HG03521 (cell line): Measurements from ENCODE around the gene FAAP24.
"Not testable (repeated sequence)": the region's sequence is repeated elsewhere in the genome, so short reads cannot be mapped to it uniquely, and the experiment has no call there.

Source experiments
- ATAC-seq: cut with Tn5 transposase; IDR thresholded peaks from one replicate; pipeline ENCODE4 v1.9.1; 2021; ENCODE audit warnings: mild to moderate bottlenecking, moderate library complexity; ENCODE audit not compliant: unreplicated experiment

FAAP24 gene

GRCh38 chr19:32997716-32998355, 25.8 kb downstream of the FAAP24 start:
- no peak for ATAC-seq

GRCh38 chr19:32998722-32999121, 26.7 kb downstream of the FAAP24 start:
- no peak for ATAC-seq

GRCh38 chr19:33000510-33000909, 28.5 kb downstream of the FAAP24 start:
- ATAC-seq = no peak

GRCh38 chr19:33000910-33001309, 28.9 kb downstream of the FAAP24 start:
- ATAC-seq = no peak

- not testable (repeated sequence) for ATAC-seq
Observed at GRCh38 chr19:33002126-33002865, 30.3 kb downstream of the FAAP24 start.

DNA sequence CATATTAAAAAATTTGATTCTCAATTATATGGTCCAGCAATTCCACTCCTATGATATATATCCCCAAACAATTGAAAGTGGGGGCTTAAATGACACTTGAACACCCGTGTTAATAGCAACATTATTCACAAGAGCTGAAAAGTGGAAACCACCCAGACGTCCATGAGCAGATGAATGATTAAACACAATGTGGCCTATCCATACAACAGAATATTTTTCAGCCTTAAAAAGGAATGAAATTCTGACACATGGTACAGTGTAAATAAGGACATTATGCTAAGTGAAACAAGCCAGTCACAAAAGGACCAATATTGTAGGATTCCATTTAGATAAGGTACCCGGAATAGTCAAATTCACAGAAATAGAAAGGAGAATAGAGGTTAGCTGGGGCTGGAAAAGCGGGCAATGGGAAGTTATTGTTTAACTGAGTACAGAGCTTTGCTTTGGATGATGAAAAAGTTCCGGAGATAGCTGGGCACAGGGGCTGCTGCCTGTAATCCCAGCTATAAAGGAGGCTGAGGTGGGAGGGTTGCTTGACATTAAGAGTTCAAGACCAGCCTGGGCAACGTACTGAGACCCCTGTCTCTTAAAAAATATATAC, 31.5 kb downstream of the FAAP24 start:
- ATAC-seq = not testable (repeated sequence)

DNA sequence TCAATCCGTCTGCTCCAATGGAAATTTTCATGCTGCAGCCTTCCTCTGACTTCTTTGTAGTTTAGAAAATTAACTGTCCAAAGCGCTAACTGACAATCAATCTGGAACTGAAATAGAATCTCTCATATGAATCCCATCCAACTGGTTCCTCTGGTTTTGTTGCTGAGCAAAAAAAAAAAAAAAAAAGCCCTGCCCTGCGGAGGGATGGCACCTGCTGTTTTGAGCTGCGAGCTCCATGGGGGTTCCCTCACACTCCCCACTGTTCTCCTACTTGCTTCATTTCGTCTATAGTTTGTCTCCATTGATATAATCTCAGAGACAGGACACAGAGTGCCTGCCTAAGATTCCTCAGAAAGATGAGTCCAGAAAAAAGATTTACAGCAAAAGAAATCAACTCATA, 33.4 kb downstream of the FAAP24 start:
- ATAC-seq = no peak

- ATAC-seq = no peak
Observed at GRCh38 chr19:33008738-33009137, 36.7 kb downstream of the FAAP24 start.

DNA sequence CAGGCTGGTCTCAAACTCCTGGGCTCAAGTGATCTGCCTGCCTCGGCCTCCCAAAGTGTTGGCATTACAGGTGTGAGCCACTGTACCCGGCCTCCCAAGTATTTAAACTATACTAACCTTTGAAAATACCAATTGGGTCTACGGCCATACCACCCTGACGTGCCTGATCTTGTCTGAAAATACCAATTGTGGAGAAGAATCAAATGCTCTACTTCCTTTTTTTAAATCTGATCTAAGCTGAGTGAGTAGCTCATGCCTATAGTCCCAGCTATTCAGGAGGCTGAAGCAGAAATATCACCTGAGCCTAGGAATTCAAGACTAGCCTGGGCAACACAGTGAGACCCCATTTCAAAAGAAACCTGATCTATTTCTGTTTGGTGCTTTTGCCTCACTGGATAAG, 38.8 kb downstream of the FAAP24 start:
- not testable (repeated sequence) for ATAC-seq

DNA sequence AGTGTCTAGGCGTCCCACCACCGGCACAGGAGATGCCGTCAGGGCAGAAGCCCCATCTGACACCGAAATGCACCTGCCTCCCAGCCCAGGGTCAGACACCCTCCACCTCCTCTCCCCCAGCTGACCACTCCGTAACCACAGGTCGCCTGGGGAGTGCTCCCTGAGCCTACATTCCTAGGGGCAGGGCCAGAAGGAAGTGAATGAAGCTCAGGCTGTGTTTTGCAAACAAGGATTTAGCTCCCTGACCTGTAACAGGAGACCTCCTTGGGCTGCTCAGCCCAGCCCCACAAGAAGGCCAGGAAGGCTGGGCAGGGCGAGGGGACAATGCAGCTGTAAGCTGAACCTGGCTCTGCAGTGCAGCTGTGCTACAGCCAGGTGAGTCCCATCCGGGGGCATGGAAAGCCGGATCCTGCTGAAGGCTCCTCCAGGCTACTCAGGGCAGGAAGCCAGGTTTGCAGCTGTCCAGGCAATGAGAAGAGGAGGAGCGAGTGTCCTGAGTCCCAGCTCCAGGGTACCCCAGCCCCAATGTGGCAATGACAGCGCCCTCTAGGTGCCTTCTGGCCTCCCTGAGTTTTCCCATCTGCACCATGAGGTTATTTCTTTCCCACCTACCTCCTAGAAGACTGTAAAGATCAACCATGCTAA, 50.6 kb downstream of the FAAP24 start:
- ATAC-seq = no peak

- no peak for ATAC-seq
Observed at GRCh38 chr19:33024398-33024797, 52.4 kb downstream of the FAAP24 start.

DNA sequence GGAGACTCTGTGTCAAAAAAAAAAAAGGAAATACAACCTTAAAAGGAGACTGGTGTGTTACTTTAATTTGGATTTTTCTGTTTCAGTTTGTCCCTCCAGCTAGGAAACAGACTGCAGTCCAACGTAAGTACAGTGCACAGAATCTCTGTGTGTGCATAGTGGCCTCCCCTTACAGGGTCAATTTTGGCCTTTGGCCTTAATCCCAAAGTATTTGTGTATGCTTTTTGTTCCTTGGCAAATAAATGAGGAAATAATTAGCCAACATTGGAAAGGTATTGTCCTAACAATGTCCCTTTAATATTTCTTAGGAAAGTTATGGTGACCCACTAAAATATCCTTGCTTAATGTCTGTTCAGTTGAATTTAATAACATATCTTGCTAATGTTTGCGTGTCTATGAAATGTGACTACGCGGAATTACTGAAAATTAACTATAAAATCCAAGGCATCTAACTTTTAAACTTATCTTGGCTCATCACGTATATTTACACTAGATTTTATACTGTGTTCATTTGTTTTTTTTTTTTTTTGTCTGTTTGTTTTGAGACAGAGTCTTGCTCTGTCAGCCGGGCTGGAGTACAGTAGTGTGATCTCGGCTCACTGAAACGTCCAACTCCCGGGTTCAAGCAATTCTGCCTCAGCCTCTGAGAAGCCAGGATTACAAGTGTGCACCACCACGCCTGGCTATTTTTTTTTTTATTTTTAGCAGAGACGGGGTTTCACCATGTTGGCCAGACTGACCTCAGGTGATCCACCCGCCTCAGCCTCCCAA, 53.6 kb downstream of the FAAP24 start:
- not testable (repeated sequence) for ATAC-seq

DNA sequence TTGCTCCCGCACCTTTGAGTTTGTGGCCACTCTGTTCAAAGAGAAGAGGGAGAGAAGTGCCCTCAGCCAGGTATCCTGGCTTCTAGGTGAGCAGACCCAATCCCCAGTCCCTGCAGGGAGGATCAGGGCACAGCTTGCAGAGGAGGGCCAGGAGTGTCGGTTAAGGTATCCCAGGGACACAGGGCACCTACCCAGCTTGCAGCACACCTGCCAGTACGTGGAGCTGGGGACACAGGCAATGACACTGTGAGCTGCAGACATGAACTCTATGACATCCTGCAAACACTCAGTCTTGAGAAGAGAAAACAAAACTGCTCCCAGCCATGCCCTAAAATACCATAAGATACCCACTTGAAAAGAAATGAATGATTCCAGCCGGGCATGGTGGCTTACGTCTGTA, 54.6 kb downstream of the FAAP24 start:
- not testable (repeated sequence) for ATAC-seq
